Adrenal gland (tissue), 12 donors: ENCODE data around the gene RRP1. TPM values are rescaled to one million over a fixed set of nuclear protein-coding genes. Genes with fewer than 3 reads are reported as not detected.

Source experiments
- DNase-seq, 7 donors: peaks; one replicate each; pipeline ENCODE4 v3.0.0-alpha.2; 2019 to 2020
- H3K27ac ChIP-seq, 5 donors: fragments of 200-600 bp; sonication (generic) in 4 of 5; 1 replicate in 3 of 5; 2 replicates in 2 of 5; pipeline versions ENCODE4 v1.5.1 to v1.8.0; 2016 to 2020; ENCODE audit warnings: mild to moderate bottlenecking in 1 of 5
- H3K27me3 ChIP-seq: fragments of 200-600 bp; 2 replicates; pipeline ENCODE4 v1.8.0; 2021
- H3K36me3 ChIP-seq, 2 donors: fragments of 200-600 bp; replicated peaks in 1 of 2; 1 replicate in 1 of 2; 2 replicates in 1 of 2; pipeline versions ENCODE4 v1.5.1 to v1.8.0; 2018 to 2022
- H3K4me1 ChIP-seq, 2 donors: fragments of 200-600 bp; replicated peaks in 1 of 2; 1 replicate in 1 of 2; 2 replicates in 1 of 2; pipeline versions ENCODE4 v1.5.1 to v1.8.0; 2018 to 2021
- H3K4me3 ChIP-seq, 4 donors: fragments of 200-600 bp; sonication (generic) in 3 of 4; one replicate each; pipeline ENCODE4 v1.5.1; 2016 to 2018
- H3K9me3 ChIP-seq, 3 donors: fragments of 200-600 bp; sonication (generic) in 1 of 3; replicated peaks in 1 of 3; 1 replicate in 2 of 3; 2 replicates in 1 of 3; pipeline versions ENCODE4 v1.5.1 to v1.8.0; 2016 to 2021
- POLR2A ChIP-seq, 2 donors: fragments of 450-650 bp; IDR thresholded peaks; one replicate each; pipeline ENCODE4 v1.6.1; 2017; ENCODE audit warnings: antibody characterized with exemption in 2 of 2, mild to moderate bottlenecking in 2 of 2, moderate library complexity in 1 of 2
- WGBS, 4 donors: extraction: QIAGEN DNeasy Blood & Tissue Kit in 2 of 4; methylation state at CpG; one replicate each; pipeline versions ENCODE4 v1.1.5 to v1.1.7; 2013 to 2017; 5-methylcytosine and 5-hydroxymethylcytosine counted together
- intact Hi-C, 2 donors: fragments of 100-400 bp; cut with DNase I; formaldehyde crosslinking; loops; one replicate each; pipeline versions ENCODE4 v1.14.1 to v1.15.0; 2022 to 2023
- polyA plus RNA-seq, 3 donors: library from polyadenylated mRNA; stranded (reverse); fragments of 200-250 nt in 2 of 3; fragments of 350-450 nt in 1 of 3; fragmentation: Illumina TruSeq in 1 of 3; extraction: RNeasy Lipid Tissue Mini Kit (QIAGEN cat#74804) in 1 of 3; gene quantifications; one replicate each; pipeline ENCODE4 v1.2.3, GENCODE V29; 2013 to 2014
- total RNA-seq, 9 donors: library from RNA; depleted of rRNA in 4 of 9; stranded (reverse); fragments of >200 nt in 4 of 9; fragments of 120-200 nt in 1 of 9; fragmentation: NEBNext Ultra II Directional in 1 of 9; extraction: Animal tissue kit (Norgen Biotek cat#: 25700) in 1 of 9; gene quantifications; one replicate each; pipeline versions ENCODE4 v1.1.0 to v1.2.4, GENCODE V29; 2013 to 2023
- TF ChIP-seq, protein P1 (sequence below), 6 experiments: fragments of 450-650 bp in 4 of 6; fragments of 200-600 bp in 2 of 6; sonication (generic) in 1 of 6; IDR thresholded peaks; 1 replicate in 5 of 6; 2 replicates in 1 of 6; pipeline versions ENCODE4 v1.5.1 to v1.8.0; 2016 to 2021; ENCODE audit warnings: antibody characterized with exemption in 6 of 6, mild to moderate bottlenecking in 2 of 6, moderate library complexity in 1 of 6
- donor health status: healthy with polysubstance abuse.
- donor health status: Bipolar disorder and iron deficiency.
- donor health status: DM: yes; HTN: yes; CAD: no.
- donor health status: DM: no; HTN: no; CAD: no.
- donor health status: DM: no; HTN: no; CAD: no.
- donor health status: DM: yes; HTN: yes; CAD: no.

Gene RRP1
- total and polyA plus RNA-seq, 12 donors, result 12.8 to 29.8 (median 19.8) TPM

DNA sequence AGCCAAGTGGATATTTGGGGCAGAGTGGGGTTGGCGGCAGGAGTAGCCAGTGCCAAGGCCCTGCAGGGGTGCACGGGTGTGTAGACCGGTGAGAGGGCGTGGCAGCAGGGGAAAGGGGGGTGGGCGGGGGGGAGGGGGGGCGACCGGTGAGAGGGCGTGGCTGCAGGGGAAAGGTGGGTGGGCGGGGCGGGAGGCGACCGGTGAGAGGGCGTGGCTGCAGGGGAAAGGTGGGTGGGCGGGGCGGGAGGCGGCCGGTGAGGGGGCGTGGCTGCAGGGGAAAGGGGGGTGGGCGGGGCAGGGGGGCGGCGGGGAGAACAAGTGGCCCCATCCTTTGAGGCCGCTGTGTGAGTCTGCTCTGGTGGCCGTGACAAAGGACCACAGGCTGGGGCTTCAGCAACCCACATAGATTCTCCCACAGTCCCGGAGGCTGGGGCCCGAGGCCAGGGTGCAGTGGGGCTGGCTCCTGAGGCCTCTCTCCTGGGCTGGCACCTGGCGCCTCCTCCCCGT lies 25.8 kb downstream of the RRP1 start:
- H3K4me3 ChIP-seq, result no peak overlapping the region
- DNase-seq, result no peak
- intact Hi-C loops, result no loop called here
- no peaks in the 10 kb centered on the region for H3K9me3 ChIP-seq
- H3K27me3 ChIP-seq, result no peaks in the 10 kb centered on the region
- H3K4me1 ChIP-seq, result peaks cover 0 to 13% of the 10 kb centered on the region in 2 donors
- TF ChIP-seq POLR2A (IDR thresholded peaks at IDR 0.05), result no peak
- TF ChIP-seq, protein P1, sequence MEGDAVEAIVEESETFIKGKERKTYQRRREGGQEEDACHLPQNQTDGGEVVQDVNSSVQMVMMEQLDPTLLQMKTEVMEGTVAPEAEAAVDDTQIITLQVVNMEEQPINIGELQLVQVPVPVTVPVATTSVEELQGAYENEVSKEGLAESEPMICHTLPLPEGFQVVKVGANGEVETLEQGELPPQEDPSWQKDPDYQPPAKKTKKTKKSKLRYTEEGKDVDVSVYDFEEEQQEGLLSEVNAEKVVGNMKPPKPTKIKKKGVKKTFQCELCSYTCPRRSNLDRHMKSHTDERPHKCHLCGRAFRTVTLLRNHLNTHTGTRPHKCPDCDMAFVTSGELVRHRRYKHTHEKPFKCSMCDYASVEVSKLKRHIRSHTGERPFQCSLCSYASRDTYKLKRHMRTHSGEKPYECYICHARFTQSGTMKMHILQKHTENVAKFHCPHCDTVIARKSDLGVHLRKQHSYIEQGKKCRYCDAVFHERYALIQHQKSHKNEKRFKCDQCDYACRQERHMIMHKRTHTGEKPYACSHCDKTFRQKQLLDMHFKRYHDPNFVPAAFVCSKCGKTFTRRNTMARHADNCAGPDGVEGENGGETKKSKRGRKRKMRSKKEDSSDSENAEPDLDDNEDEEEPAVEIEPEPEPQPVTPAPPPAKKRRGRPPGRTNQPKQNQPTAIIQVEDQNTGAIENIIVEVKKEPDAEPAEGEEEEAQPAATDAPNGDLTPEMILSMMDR (IDR thresholded peaks at IDR 0.05), result no peak
- no peaks in the 10 kb centered on the region for H3K36me3 ChIP-seq
- H3K27ac ChIP-seq, result no peak overlapping the region
- 42 to 71% (median 52%) methylated on average over 5 to 22 of the region's 27 CpGs for WGBS, 4 donors

DNA sequence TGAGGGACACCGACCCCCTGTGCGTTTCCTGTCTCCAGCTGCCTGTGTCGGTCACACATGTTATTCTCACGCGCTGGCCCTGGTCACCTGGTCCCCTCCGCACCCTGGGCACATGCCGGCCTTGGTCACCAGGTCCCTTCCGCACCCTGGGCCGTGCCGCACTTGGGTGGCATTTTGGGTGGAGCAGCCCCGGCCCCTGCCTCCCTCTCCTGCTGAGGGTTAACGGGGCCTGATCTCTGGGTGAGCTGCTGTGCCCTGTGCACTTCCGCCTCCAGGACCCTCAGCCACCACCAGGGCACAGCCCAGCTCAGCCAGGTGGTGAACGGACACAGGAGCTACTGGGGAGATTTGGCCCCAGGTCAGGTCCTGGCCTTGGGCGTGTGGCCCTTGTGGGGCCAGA lies 26.6 kb downstream of the RRP1 start:
- Histone ChIP-seq H3K36me3 (no peaks in the 10 kb centered on the region), H3K27me3 (no peaks in the 10 kb centered on the region), H3K27ac (no peak overlapping the region), H3K4me1 (peaks cover 0 to 9% of the 10 kb centered on the region in 2 donors), H3K4me3 (no peak overlapping the region), H3K9me3 (no peaks in the 10 kb centered on the region)
- WGBS, 4 donors, result 85 to 95% (median 93%) methylated on average over 10 to 15 of the region's 15 CpGs
- intact Hi-C loops, result no loop called here
- no peak for DNase-seq
- TF ChIP-seq, protein P1 (IDR thresholded peaks at IDR 0.05), result no peak
- TF ChIP-seq POLR2A (IDR thresholded peaks at IDR 0.05), result no peak

- Histone ChIP-seq H3K27me3 (no peaks in the 10 kb centered on the region), H3K4me1 (peaks cover 0 to 6% of the 10 kb centered on the region in 2 donors), H3K27ac (no peak overlapping the region), H3K4me3 (no peak overlapping the region), H3K9me3 (no peaks in the 10 kb centered on the region), H3K36me3 (no peaks in the 10 kb centered on the region)
- WGBS, 4 donors, result 72 to 86% (median 77%) methylated on average over 4 to 14 of the region's 14 CpGs
- no peak for DNase-seq
- intact Hi-C loops, result no loop called here
- TF ChIP-seq POLR2A (IDR thresholded peaks at IDR 0.05), result no peak
- TF ChIP-seq, protein P1 (IDR thresholded peaks at IDR 0.05), result no peak
Measured at GRCh38 chr21:43816611-43817071, 27.3 kb downstream of the RRP1 start.

DNA sequence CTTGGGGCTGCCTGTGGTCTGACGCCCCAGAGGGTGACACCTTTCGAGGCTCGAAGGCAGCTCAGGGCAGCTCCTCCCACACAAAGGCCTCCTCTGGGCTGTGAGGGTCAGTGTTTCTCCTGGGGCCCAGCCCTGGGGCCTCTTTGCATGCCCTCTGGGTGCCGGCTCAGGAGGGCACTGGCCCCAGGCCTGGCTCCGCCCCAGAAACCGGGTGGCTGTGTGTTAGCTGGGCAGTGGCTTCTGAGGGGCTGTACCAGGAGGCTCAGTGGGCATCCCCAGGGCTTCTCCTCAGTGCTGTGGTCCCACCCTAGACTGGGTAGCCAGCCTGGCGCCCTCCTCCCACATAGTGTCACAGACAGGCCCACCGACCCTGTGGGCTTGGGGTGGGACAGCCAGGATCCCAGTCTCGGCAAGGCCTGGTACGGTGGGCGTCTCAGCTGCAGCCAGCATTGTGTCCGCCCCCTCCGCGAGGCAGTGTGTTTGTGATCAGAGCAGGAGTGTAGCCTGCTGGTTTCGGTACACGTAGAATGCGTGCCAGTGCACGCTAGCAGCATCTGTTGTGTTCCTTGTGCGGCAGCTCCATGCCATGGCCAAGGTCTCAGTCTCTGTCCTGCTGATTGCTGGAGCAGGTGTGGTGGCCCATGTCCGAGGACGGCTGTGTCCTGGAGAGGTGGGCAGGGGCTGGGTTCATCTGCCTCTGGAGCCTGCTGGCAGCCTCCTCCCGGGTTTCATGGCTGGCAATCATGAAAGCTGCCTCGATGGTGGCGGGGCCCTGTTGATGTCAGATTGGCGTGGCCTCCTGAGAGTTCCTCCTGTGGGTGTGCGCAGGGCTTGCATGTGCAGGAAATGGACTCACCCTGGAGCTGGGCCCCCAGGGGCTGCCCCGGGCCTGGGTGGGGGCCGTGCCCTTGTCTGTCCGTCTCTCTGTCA lies 28.0 kb downstream of the RRP1 start:
- Histone ChIP-seq H3K36me3 (no peaks in the 10 kb centered on the region), H3K27ac (no peak overlapping the region), H3K27me3 (no peaks in the 10 kb centered on the region), H3K4me3 (no peak overlapping the region), H3K4me1 (peaks cover 0 to 2% of the 10 kb centered on the region in 2 donors), H3K9me3 (no peaks in the 10 kb centered on the region)
- DNase-seq, result no peak
- WGBS, 4 donors, result 83 to 89% (median 85%) methylated on average over 13 to 29 of the region's 29 CpGs
- TF ChIP-seq, protein P1 (IDR thresholded peaks at IDR 0.05), result no peak
- intact Hi-C loops, result no loop called here
